Suprapubic skin (tissue), 4 donors: Measurements from ENCODE around the gene LMOD3. TPM values are rescaled to one million over a fixed set of nuclear protein-coding genes. Genes with fewer than 3 reads are reported as not detected.

Source experiments
- DNase-seq, 2 donors: peaks; one replicate each; pipeline ENCODE4 v3.0.0-alpha.2; 2019; ENCODE audit warnings: low spot score in 2 of 2
- H3K27ac ChIP-seq: fragments of 200-600 bp; sonication (generic); one replicate; pipeline ENCODE4 v1.5.1; 2019
- H3K27me3 ChIP-seq: fragments of 200-600 bp; sonication (generic); one replicate; pipeline ENCODE4 v1.5.1; 2019
- H3K36me3 ChIP-seq: fragments of 200-600 bp; sonication (generic); one replicate; pipeline ENCODE4 v1.5.1; 2019
- H3K4me1 ChIP-seq: fragments of 200-600 bp; sonication (generic); one replicate; pipeline ENCODE4 v1.5.1; 2019
- H3K4me3 ChIP-seq: fragments of 200-600 bp; sonication (generic); one replicate; pipeline ENCODE4 v1.5.1; 2019; ENCODE audit warnings: mild to moderate bottlenecking
- H3K9me3 ChIP-seq: fragments of 200-600 bp; sonication (generic); one replicate; pipeline ENCODE4 v1.5.1; 2019
- EP300 ChIP-seq: sonication (generic); formaldehyde crosslinking; IDR thresholded peaks from one replicate; pipeline ENCODE4 v1.6.1; 2017; ENCODE audit warnings: antibody characterized with exemption
- POLR2A ChIP-seq, 2 donors: fragments of 450-650 bp; IDR thresholded peaks; one replicate each; pipeline ENCODE4 v1.6.1; 2017; ENCODE audit warnings: antibody characterized with exemption in 2 of 2, mild to moderate bottlenecking in 2 of 2, moderate library complexity in 2 of 2
- POLR2AphosphoS5 ChIP-seq, 3 donors: sonication (generic); formaldehyde crosslinking; IDR thresholded peaks; one replicate each; pipeline ENCODE4 v1.6.1; 2017; ENCODE audit warnings: antibody characterized with exemption in 3 of 3
- WGBS: methylation state at CpG from one replicate; pipeline ENCODE4 v1.1.5; 2018; 5-methylcytosine and 5-hydroxymethylcytosine counted together
- total RNA-seq, 4 donors: library from RNA; depleted of rRNA; stranded (reverse); fragments of >200 nt; gene quantifications; one replicate each; pipeline ENCODE4 v1.1.0, GENCODE V29; 2016
- TF ChIP-seq, protein P1 (sequence below), 2 donors: fragments of 200-600 bp in 1 of 2; fragments of 450-650 bp in 1 of 2; sonication (generic) in 1 of 2; IDR thresholded peaks; one replicate each; pipeline ENCODE4 v1.5.1; 2016 to 2019; ENCODE audit warnings: antibody characterized with exemption in 2 of 2, mild to moderate bottlenecking in 1 of 2, moderate library complexity in 1 of 2

The LMOD3 gene
- total RNA-seq, 4 donors from 2014 or later, result 0.40 TPM; not detected in 3

- H3K9me3 ChIP-seq, result no peaks in the 10 kb centered on the region
- no peaks in the 10 kb centered on the region for H3K27me3 ChIP-seq
- no peak for DNase-seq
- no peak overlapping the region for H3K27ac ChIP-seq
- H3K36me3 ChIP-seq, result no peaks in the 10 kb centered on the region
- TF ChIP-seq POLR2AphosphoS5 (IDR thresholded peaks at IDR 0.05), result no peak
- no peak for TF ChIP-seq EP300
- TF ChIP-seq, protein P1, sequence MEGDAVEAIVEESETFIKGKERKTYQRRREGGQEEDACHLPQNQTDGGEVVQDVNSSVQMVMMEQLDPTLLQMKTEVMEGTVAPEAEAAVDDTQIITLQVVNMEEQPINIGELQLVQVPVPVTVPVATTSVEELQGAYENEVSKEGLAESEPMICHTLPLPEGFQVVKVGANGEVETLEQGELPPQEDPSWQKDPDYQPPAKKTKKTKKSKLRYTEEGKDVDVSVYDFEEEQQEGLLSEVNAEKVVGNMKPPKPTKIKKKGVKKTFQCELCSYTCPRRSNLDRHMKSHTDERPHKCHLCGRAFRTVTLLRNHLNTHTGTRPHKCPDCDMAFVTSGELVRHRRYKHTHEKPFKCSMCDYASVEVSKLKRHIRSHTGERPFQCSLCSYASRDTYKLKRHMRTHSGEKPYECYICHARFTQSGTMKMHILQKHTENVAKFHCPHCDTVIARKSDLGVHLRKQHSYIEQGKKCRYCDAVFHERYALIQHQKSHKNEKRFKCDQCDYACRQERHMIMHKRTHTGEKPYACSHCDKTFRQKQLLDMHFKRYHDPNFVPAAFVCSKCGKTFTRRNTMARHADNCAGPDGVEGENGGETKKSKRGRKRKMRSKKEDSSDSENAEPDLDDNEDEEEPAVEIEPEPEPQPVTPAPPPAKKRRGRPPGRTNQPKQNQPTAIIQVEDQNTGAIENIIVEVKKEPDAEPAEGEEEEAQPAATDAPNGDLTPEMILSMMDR (IDR thresholded peaks at IDR 0.05), result no peak
- no peak for TF ChIP-seq POLR2A (IDR thresholded peaks at IDR 0.05)
- no peak overlapping the region for H3K4me3 ChIP-seq
- no peaks in the 10 kb centered on the region for H3K4me1 ChIP-seq
These were observed 23.3 kb upstream of the LMOD3 start for GRCh38 chr3:69145688-69146087.

DNA sequence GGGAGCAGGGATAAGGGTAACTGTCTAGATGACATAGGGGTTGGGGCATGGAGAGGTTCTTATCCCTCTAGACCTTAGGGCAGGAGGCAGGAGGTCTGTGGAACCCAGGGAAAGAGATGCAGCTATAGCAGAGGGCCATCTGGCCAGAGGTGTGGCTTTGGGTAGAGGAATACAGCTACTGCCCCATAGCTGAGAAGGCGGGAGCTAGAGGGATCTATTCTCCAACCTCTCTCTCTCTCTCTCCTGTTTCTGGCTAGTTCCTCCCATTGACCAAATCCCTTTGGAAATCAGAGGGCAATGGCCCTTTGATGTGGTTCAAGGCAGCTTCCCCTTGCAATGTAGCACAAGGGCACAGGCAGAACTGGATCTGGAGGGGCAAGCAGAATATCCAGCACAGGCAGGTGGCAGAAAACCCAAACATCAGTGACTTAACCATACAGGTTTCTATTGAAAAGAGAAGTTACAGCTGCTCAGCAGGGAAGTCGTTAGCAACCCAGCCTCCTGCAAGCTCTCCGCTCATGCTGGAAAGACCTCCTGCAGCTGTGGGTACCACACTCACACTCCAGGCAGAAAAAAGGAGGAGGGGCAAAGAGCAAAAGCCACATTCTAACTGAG, 22.3 kb upstream of the LMOD3 start:
- Histone ChIP-seq H3K27ac (no peak overlapping the region), H3K9me3 (no peaks in the 10 kb centered on the region)
- no peak for TF ChIP-seq EP300
- TF ChIP-seq POLR2A (IDR thresholded peaks at IDR 0.05), result no peak
- TF ChIP-seq, protein P1 (IDR thresholded peaks at IDR 0.05), result no peak

DNA sequence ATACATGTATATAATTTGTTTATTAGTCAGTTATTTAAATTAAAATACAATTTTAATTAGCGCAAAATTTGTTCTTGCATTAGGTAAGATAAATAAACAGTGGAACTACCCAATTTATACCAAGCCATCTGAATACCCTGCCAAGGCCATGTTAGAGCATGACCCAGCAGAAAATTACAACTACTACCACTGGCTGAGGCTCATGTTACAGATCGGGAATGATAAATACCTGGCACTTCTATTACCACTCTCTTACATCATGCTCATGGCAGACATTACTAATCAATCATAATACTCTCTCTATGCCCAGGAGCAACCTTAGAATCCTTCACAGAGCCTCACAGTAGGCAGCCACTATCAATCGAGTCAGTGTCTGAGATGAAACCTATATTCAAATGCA, 21.2 kb upstream of the LMOD3 start:
- no peaks in the 10 kb centered on the region for H3K4me1 ChIP-seq
- TF ChIP-seq EP300 (no peak), POLR2A (IDR thresholded peaks at IDR 0.05) (no peak), POLR2AphosphoS5 (IDR thresholded peaks at IDR 0.05) (no peak)
- TF ChIP-seq, protein P1 (IDR thresholded peaks at IDR 0.05), result no peak
- H3K4me3 ChIP-seq, result no peak overlapping the region
- H3K27ac ChIP-seq, result no peak overlapping the region
- H3K9me3 ChIP-seq, result no peaks in the 10 kb centered on the region
- H3K27me3 ChIP-seq, result no peaks in the 10 kb centered on the region
- no peaks in the 10 kb centered on the region for H3K36me3 ChIP-seq
- 57% methylated on average over 3 of the region's 3 CpGs for WGBS
- no peak for DNase-seq

More for the DNA sequence above, 22.3 kb upstream of the LMOD3 start:
- no peaks in the 10 kb centered on the region for H3K27me3 ChIP-seq
- H3K36me3 ChIP-seq, result no peaks in the 10 kb centered on the region
- no peaks in the 10 kb centered on the region for H3K4me1 ChIP-seq
- no peak for DNase-seq
- WGBS, result 83% methylated on average over 3 of the region's 3 CpGs
- H3K4me3 ChIP-seq, result no peak overlapping the region

DNA sequence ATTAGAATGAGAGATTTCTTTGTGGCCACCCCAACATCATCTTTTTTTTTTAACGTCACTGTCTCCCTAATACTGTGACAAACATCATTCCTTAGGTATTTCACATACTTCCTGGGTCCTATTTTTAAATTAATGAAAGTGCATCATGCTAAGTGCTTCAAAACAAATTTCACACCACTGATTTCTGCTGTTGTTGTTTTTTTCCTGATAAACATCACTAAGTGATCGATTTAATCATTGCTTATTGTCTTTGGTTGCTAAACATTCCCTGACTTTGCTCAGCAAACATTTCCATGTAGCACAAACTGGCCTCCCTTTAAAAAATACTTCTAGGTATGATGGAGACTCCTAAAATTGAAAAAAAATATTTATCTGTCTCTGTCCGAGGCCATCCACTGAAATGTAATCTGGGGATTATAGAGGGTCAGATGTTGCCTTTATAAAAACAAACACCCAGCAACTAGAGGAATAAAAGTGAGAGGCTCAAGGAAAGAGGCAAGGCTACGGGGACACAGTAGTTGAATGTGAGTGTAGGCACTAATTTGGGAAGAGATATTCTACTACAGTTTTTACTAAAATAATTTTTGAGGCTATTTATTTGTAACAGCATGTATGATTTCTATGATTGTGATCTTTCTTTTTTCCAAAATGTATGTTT, 20.5 kb upstream of the LMOD3 start:
- DNase-seq, result no peak
- Histone ChIP-seq H3K36me3 (no peaks in the 10 kb centered on the region), H3K4me1 (no peaks in the 10 kb centered on the region), H3K4me3 (no peak overlapping the region), H3K27me3 (no peaks in the 10 kb centered on the region), H3K9me3 (no peaks in the 10 kb centered on the region), H3K27ac (no peak overlapping the region)
- 80% methylated on average over 4 of the region's 4 CpGs for WGBS
- TF ChIP-seq POLR2AphosphoS5 (IDR thresholded peaks at IDR 0.05), result no peak
- TF ChIP-seq EP300, result no peak
- TF ChIP-seq POLR2A (IDR thresholded peaks at IDR 0.05), result no peak
- TF ChIP-seq, protein P1 (IDR thresholded peaks at IDR 0.05), result no peak

- Histone ChIP-seq H3K9me3 (no peaks in the 10 kb centered on the region), H3K27me3 (no peaks in the 10 kb centered on the region), H3K36me3 (no peaks in the 10 kb centered on the region), H3K27ac (no peak overlapping the region), H3K4me3 (no peak overlapping the region), H3K4me1 (no peaks in the 10 kb centered on the region)
- WGBS, result 44% methylated on average over 3 of the region's 3 CpGs
- TF ChIP-seq POLR2A (IDR thresholded peaks at IDR 0.05), result no peak
- TF ChIP-seq EP300, result no peak
- TF ChIP-seq POLR2AphosphoS5 (IDR thresholded peaks at IDR 0.05), result no peak
- TF ChIP-seq, protein P1 (IDR thresholded peaks at IDR 0.05), result no peak
- DNase-seq, result no peak
These were observed 19.7 kb upstream of the LMOD3 start for GRCh38 chr3:69142090-69142489.
